ENCODE measurements around the gene VPS4A. TPM values are rescaled to one million over a fixed set of nuclear protein-coding genes. Genes with fewer than 3 reads are reported as not detected.

The VPS4A gene
- total and polyA plus RNA-seq, 2 donors (not counting 1 experiment from before 2014, with no cell fraction given): 33.1 to 43.8 TPM

DNA sequence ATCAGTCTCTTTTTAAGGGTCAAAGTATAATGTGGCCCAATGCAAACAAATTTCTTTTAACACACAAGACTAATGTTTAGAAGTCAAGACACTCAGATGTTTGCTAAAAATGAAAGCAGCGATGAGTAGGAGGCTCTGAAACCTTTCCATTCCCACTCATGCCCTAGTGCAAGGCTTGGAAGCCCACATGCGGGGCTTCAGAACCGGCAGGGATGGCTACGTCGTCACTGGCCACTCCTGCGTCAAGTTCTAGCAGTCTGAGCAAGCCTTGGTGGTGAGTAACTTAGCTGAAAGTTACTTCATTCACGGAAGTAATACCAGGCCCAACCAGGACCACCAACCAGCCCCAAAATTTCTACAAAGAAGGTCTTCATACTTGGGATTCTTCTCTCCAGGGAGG is 55.3 kb downstream of the VPS4A start:
- Histone ChIP-seq H3K9me3 (ENCODE audit: control extremely low read depth in 1 of 3, control insufficient read depth in 2 of 3, insufficient read depth in 1 of 3, low read length in 2 of 3) (peaks cover 0 to 5% (median 0%) of the 10 kb centered on the region in 3 donors), H3K36me3 (replicated peaks in 1 of 2; ENCODE audit: control extremely low read depth in 1 of 2, control insufficient read depth in 1 of 2, extremely low read depth in 1 of 2, insufficient read depth in 2 of 2, low read length in 1 of 2) (peaks cover 1 to 59% of the 10 kb centered on the region in 2 experiments), H3K4me3 (ENCODE audit: control extremely low read depth in 1 of 5, extremely low read depth in 1 of 5, insufficient read depth in 1 of 5, low read depth in 2 of 5, low read length in 4 of 5) (no peak overlapping the region), H3K79me2 (ENCODE audit: control insufficient read depth, insufficient read depth, low read length) (peaks cover 11% of the 10 kb centered on the region), H3K4me1 (ENCODE audit: control insufficient read depth in 2 of 2, insufficient read depth in 2 of 2, low read length in 2 of 2) (peaks cover 5 to 19% of the 10 kb centered on the region in 2 donors), H3K27ac (ENCODE audit: low read length in 2 of 2) (no peak overlapping the region), H4K20me1 (ENCODE audit: control insufficient read depth, insufficient read depth, low read length, poor library complexity, severe bottlenecking) (peaks cover 16% of the 10 kb centered on the region), H3K27me3 (replicated peaks in 1 of 4; ENCODE audit: control extremely low read depth in 1 of 4, control insufficient read depth in 3 of 4, insufficient read depth in 4 of 4, low read length in 3 of 4) (no peaks in the 10 kb centered on the region), H2AFZ (ENCODE audit: insufficient read depth, low read depth, low read length, poor library complexity, severe bottlenecking) (no peak overlapping the region), H3K4me2 (replicated peaks; ENCODE audit: low read depth, low read length, poor library complexity, severe bottlenecking) (no peak overlapping the region), H3K9ac (ENCODE audit: low read length) (no peak overlapping the region)
- POLR2A ChIA-PET: no interaction called here
- no peaks in the 10 kb centered on the region for H3K27me3 Mint-ChIP-seq
- H3K9me3 Mint-ChIP-seq (ENCODE audit: insufficient read depth): peaks cover 3% of the 10 kb centered on the region
- TF ChIP-seq EZH2 (IDR thresholded peaks at IDR 0.05; ENCODE audit: borderline replicate concordance, insufficient read depth, low read depth, low read length, poor library complexity, severe bottlenecking) (no peak), CTCF (IDR thresholded peaks at IDR 0.05) (no peak)
- no peak overlapping the region for H3K4me3 Mint-ChIP-seq
- no peak for ATAC-seq (ENCODE audit: low read depth)
- CTCF ChIA-PET: no interaction called here
- intact Hi-C loops (cut with micrococcal nuclease): no loop called here
- WGBS (ENCODE audit: insufficient coverage): 85% methylated on average over 4 of the region's 7 CpGs
- peaks cover 16% of the 10 kb centered on the region for H3K4me1 Mint-ChIP-seq
- no peak for DNase-seq
- H3K27ac Mint-ChIP-seq: no peak overlapping the region

GRCh38 chr16:69367980-69368379 is 56.8 kb downstream of the VPS4A start:
- Histone ChIP-seq H3K27me3 (replicated peaks in 1 of 4; ENCODE audit: control extremely low read depth in 1 of 4, control insufficient read depth in 3 of 4, insufficient read depth in 4 of 4, low read length in 3 of 4) (no peaks in the 10 kb centered on the region), H4K20me1 (ENCODE audit: control insufficient read depth, insufficient read depth, low read length, poor library complexity, severe bottlenecking) (peaks cover 16% of the 10 kb centered on the region), H3K27ac (ENCODE audit: low read length in 2 of 2) (peak overlapping the region in 1 of 2 donors; percentile 47), H3K36me3 (replicated peaks in 1 of 2; ENCODE audit: control extremely low read depth in 1 of 2, control insufficient read depth in 1 of 2, extremely low read depth in 1 of 2, insufficient read depth in 2 of 2, low read length in 1 of 2) (peaks cover 1 to 53% of the 10 kb centered on the region in 2 experiments), H3K4me2 (replicated peaks; ENCODE audit: low read depth, low read length, poor library complexity, severe bottlenecking) (no peak overlapping the region), H3K4me1 (ENCODE audit: control insufficient read depth in 2 of 2, insufficient read depth in 2 of 2, low read length in 2 of 2) (peaks cover 20 to 35% of the 10 kb centered on the region in 2 donors), H3K9me3 (ENCODE audit: control extremely low read depth in 1 of 3, control insufficient read depth in 2 of 3, insufficient read depth in 1 of 3, low read length in 2 of 3) (peaks cover 0 to 7% (median 0%) of the 10 kb centered on the region in 3 donors), H2AFZ (ENCODE audit: insufficient read depth, low read depth, low read length, poor library complexity, severe bottlenecking) (no peak overlapping the region), H3K4me3 (ENCODE audit: control extremely low read depth in 1 of 5, extremely low read depth in 1 of 5, insufficient read depth in 1 of 5, low read depth in 2 of 5, low read length in 4 of 5) (no peak overlapping the region), H3K79me2 (ENCODE audit: control insufficient read depth, insufficient read depth, low read length) (peaks cover 15% of the 10 kb centered on the region), H3K9ac (ENCODE audit: low read length) (no peak overlapping the region)
- no peak for TF ChIP-seq CTCF (IDR thresholded peaks at IDR 0.05)
- no peak for TF ChIP-seq EZH2 (IDR thresholded peaks at IDR 0.05; ENCODE audit: borderline replicate concordance, insufficient read depth, low read depth, low read length, poor library complexity, severe bottlenecking)
- ATAC-seq (ENCODE audit: low read depth) (no peak), DNase-seq (no peak)
- Mint-ChIP-seq H3K4me1 (peaks cover 31% of the 10 kb centered on the region), H3K9me3 (ENCODE audit: insufficient read depth) (peaks cover 3% of the 10 kb centered on the region), H3K4me3 (no peak overlapping the region), H3K27me3 (no peaks in the 10 kb centered on the region), H3K27ac (no peak overlapping the region)
- intact Hi-C loops (cut with micrococcal nuclease): no loop called here
- WGBS (ENCODE audit: insufficient coverage): 81% methylated on average over 5 of the region's 7 CpGs
- ChIA-PET CTCF (no interaction called here), POLR2A (no interaction called here)

Measured in B cell (primary cell).